HG03432 (cell line): Measurements from ENCODE around the gene OVOL2.

Experiments
- ATAC-seq: cut with Tn5 transposase; IDR thresholded peaks from one replicate; pipeline ENCODE4 v1.9.1; 2021; ENCODE audit warnings: mild to moderate bottlenecking, moderate library complexity; ENCODE audit not compliant: unreplicated experiment

OVOL2 gene

DNA sequence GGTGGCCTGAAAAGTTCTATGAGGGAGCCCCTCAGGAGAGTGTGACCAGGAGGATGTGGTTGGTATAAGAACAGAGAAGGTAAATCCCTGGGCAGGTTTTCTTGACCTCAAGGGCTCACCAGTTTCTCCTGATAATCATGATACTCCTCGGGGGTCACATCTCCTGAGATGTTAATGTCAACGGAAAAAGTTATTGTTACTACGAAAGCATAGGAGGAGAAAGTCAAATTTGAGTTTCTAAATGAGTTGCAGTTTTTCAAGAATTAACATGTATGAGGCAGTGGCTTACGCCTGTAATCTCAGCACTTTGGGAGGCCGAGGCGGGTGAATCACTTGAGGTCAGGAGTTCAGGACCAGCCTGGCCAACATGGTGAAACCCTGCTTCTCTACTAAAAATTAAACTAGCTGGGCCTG is 65.5 kb downstream of the OVOL2 start:
- peak; percentile 70 for ATAC-seq

DNA sequence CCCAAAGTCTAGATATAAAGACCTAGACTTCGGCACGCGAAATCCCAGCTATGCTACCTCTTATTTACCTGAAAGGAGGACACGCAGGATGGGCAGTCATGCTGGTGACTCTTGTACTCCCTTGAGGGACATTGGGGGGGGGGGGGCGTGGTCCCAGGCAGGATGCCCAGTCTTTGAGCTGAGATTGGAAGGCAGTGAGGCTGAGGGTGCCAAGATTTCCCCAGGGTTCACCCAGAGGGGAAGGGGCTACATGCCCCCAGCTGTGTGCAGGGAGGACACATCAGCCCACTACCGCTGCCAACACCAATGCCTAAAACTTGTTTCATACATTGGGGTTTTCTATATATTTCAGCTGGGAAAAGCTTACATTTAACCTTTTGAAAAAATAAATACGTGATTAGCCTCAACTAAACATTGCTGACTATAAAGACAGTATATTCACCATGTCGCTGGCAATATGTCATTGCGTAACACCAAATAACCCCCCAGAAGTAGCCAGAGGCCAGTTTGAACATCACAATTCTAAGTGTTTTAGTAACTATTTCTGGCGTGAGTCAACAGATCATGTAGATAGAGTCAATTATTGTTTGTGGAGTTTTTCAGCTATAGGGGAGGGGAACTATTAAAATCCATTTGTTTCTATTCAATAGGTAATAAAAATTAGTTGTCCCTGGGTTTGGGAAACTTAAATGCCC is 67.3 kb downstream of the OVOL2 start:
- ATAC-seq: no peak

DNA sequence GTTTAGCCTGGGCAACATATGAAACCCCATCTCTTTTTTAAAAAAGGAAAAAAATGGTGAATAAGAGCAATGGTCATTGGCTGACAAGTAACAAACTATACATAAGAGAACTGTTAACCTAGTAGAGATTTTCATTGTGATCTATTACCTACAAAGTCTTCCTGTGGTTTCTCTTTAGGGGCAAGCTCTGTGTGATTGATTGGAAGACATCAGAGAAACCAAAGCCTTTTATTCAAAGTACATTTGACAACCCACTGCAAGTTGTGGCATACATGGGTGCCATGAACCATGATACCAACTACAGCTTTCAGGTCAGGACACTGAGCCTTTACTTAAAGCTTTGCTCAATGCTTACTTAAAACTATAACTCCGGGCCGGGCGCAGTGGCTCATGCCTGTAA is 69.7 kb downstream of the OVOL2 start:
- ATAC-seq: no peak

DNA sequence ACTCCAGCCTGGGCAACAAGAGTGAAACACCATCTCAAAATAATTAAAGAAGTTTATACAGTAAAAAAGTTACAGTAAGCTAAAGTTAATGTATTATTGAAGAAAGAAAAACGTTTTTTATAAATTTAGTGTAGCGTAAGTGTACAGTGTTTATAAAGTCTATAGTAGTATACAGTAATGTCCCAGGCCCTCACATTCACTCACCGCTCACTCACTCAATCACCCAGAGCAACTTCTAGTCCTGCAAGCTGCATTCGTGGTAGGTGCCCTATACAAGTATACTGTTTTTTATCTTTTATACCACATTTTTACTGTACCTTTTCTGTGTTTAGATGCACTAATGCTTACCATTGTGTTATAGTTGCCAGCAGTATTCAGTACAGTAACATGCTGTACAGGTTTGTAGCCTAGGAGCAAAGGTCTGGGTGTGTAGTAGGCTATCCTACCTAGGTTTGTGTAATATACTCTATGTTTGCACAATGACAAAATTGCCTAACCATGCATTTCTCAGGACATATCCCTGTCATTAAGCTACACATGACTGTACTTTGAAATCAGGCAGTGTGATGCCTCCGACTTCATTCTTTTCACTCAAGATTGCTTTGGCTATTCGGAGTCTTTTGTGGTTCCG is 72.2 kb downstream of the OVOL2 start:
- no peak for ATAC-seq

DNA sequence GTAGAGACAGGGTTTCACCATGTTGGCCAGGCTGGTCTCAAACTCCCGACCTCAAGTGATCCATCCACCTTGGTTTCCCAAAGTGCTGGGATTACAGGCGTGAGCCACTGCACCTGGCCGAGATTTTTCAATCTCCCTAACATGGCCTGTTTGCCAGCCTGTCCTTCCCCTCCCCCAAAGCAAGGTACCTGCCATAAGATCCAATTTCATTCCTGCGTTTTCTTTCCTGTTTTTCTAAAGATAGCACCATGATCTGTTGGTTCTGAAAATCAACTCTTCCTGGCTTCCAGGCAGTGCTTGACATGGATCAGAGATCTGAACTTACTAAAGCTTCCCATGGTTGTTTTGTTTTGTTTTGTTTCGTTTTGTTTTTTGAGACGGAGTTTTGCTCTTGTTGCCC is 81.4 kb downstream of the OVOL2 start:
- no peak for ATAC-seq
